HL-60 (cell line): ENCODE results near the gene RNF40.

Source experiments
- DNase-seq, 2 experiments: peaks; one replicate each; pipeline ENCODE4 v3.0.0-alpha.2; 2010 to 2020; ENCODE audit warnings: low read depth in 1 of 2, low spot score in 1 of 2
- H3K27ac ChIP-seq: fragments of 250-450 bp; sonication (Bioruptor Pico); replicated peaks from 2 replicates; pipeline ENCODE4 v1.5.1; 2020; ENCODE audit warnings: mild to moderate bottlenecking, moderate library complexity
- H3K27me3 ChIP-seq: fragments of 250-450 bp; sonication (Bioruptor Pico); 2 replicates; pipeline ENCODE4 v1.5.1; 2021; ENCODE audit warnings: mild to moderate bottlenecking, moderate library complexity; ENCODE audit not compliant: insufficient read depth, poor library complexity, severe bottlenecking
- H3K4me3 ChIP-seq: replicated peaks from 2 replicates; pipeline ENCODE4 v1.5.1; 2011; ENCODE audit warnings: mild to moderate bottlenecking, control low read depth, low read length; ENCODE audit not compliant: insufficient read depth
- CTCF ChIP-seq: IDR thresholded peaks from one replicate; pipeline ENCODE4 v1.5.1; 2011; ENCODE audit warnings: low read length, control low read depth, inconsistent platforms; ENCODE audit not compliant: insufficient read depth
- GABPA ChIP-seq: IDR thresholded peaks from 2 replicates; pipeline ENCODE4 v1.6.1; 2012; ENCODE audit warnings: low read depth
- POLR2AphosphoS5 ChIP-seq: IDR thresholded peaks from 2 replicates; pipeline ENCODE4 v1.6.1; 2012; ENCODE audit warnings: low read depth
- SPI1 ChIP-seq: IDR thresholded peaks from 2 replicates; pipeline ENCODE4 v1.6.1; 2012; ENCODE audit warnings: low read depth, mild to moderate bottlenecking, borderline replicate concordance
- TF ChIP-seq, protein P1 (sequence below): IDR thresholded peaks from 2 replicates; pipeline ENCODE4 v1.6.1; 2012; ENCODE audit warnings: low read depth; ENCODE audit not compliant: insufficient replicate concordance

RNF40 gene

GRCh38 chr16:30722916-30723315 is 39.2 kb upstream of the RNF40 start:
- H3K4me3 ChIP-seq: no peak overlapping the region
- H3K27me3 ChIP-seq: no peaks in the 10 kb centered on the region
- no peak overlapping the region for H3K27ac ChIP-seq
- TF ChIP-seq, protein P1, sequence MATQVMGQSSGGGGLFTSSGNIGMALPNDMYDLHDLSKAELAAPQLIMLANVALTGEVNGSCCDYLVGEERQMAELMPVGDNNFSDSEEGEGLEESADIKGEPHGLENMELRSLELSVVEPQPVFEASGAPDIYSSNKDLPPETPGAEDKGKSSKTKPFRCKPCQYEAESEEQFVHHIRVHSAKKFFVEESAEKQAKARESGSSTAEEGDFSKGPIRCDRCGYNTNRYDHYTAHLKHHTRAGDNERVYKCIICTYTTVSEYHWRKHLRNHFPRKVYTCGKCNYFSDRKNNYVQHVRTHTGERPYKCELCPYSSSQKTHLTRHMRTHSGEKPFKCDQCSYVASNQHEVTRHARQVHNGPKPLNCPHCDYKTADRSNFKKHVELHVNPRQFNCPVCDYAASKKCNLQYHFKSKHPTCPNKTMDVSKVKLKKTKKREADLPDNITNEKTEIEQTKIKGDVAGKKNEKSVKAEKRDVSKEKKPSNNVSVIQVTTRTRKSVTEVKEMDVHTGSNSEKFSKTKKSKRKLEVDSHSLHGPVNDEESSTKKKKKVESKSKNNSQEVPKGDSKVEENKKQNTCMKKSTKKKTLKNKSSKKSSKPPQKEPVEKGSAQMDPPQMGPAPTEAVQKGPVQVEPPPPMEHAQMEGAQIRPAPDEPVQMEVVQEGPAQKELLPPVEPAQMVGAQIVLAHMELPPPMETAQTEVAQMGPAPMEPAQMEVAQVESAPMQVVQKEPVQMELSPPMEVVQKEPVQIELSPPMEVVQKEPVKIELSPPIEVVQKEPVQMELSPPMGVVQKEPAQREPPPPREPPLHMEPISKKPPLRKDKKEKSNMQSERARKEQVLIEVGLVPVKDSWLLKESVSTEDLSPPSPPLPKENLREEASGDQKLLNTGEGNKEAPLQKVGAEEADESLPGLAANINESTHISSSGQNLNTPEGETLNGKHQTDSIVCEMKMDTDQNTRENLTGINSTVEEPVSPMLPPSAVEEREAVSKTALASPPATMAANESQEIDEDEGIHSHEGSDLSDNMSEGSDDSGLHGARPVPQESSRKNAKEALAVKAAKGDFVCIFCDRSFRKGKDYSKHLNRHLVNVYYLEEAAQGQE: no peak
- no peak for TF ChIP-seq POLR2AphosphoS5
- TF ChIP-seq SPI1: no peak
- no peak for TF ChIP-seq CTCF
- no peak for TF ChIP-seq GABPA
- DNase-seq: no peak

DNA sequence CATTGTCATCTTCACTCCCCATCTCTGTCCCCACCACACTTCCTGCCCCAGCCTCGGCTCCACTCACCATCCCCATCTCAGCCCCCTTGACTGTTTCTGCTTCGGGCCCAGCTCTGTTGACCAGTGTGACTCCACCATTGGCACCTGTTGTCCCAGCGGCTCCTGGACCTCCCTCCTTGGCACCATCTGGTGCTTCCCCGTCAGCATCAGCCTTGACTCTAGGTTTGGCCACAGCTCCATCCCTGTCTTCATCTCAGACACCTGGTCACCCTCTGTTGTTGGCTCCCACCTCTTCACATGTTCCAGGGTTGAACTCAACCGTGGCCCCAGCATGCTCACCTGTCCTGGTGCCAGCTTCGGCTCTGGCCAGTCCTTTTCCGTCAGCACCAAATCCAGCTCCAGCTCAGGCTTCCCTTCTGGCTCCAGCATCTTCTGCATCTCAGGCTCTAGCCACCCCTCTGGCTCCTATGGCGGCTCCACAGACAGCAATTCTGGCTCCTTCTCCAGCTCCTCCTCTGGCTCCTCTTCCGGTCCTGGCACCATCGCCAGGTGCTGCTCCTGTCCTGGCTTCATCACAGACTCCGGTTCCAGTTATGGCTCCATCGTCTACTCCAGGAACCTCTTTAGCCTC is 38.3 kb upstream of the RNF40 start:
- DNase-seq: no peak
- Histone ChIP-seq H3K27ac (no peak overlapping the region), H3K27me3 (no peaks in the 10 kb centered on the region), H3K4me3 (no peak overlapping the region)
- TF ChIP-seq, protein P1: no peak
- 0 out of 2 replicates have a peak, but pooled peaks have one; percentile 35 for TF ChIP-seq POLR2AphosphoS5

GRCh38 chr16:30724641-30725417 is 37.3 kb upstream of the RNF40 start:
- DNase-seq: peak; percentile 70 to 86
- no peak overlapping the region for H3K4me3 ChIP-seq
- no peaks in the 10 kb centered on the region for H3K27me3 ChIP-seq
- TF ChIP-seq SPI1 (peak; percentile 54; the same call in 1 of the 2 replicates), GABPA (no peak), POLR2AphosphoS5 (peak; percentile 43; the same call in 1 of the 2 replicates)
- H3K27ac ChIP-seq: peak overlapping the region; percentile 25

DNA sequence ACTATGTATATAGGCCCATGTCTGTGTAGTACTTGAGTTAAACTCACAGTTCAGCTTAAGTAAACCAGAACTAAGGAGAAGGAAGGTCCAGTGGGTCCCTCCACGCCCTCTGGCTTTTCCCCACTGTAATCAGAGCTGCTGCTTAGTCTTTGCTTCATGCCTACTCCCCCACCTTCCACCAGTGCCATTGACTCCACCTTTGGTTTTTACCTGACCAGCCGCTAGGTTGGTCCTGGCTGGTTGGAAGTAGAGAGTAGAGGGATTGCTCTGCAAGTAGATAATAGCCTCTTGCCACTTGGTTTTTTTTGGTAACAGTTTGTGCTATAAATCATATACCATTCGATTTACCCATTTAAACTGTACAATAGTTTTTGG is 36.7 kb upstream of the RNF40 start:
- H3K4me3 ChIP-seq: no peak overlapping the region
- peak overlapping the region; percentile 25 for H3K27ac ChIP-seq

More for the DNA sequence above, 36.7 kb upstream of the RNF40 start:
- H3K27me3 ChIP-seq: no peaks in the 10 kb centered on the region
- no peak for DNase-seq
- TF ChIP-seq GABPA (no peak), CTCF (no peak), POLR2AphosphoS5 (no peak), SPI1 (no peak)
- TF ChIP-seq, protein P1: no peak
